Measurements from ENCODE around the gene DENND2D.

DNA sequence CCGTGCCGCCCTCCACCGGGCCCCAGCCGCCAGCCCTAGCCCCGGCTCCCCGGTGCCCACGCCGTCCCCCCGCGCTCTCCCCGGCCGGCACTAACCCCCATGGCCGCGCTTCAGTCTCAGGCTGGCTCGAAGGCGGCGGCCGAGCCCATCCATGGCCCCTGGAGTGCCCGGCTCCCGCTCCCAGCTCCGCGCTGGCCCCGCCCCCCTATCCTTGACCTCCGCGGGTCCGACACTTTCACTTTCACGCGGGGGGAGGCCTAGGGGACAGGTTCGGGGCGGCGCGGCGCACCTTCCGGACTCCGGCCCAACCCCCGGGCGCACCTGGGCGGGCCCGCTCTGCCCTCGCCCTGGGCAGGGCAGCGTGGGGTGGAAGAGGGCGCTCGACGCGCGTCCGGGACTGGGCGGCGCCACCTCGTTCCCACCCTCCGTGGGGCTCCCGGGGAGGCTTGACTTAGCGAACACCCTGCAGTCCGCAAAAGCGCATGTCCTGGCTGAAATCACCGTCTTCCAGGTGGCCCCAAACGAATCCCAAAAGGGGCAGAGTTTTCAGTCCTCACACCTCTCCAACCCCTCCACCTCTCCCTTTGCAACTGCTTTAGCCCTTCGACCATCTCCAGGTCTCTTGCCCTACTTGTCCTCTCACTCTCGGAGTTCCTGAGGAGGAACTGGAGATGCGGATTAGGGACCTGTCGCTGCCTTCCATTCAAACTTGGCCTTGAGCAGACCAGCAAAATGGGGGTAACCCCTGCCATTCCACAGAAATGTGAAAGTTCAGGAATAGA is 3.9 kb upstream of the DENND2D start:
- TF ChIP-seq, protein P1, sequence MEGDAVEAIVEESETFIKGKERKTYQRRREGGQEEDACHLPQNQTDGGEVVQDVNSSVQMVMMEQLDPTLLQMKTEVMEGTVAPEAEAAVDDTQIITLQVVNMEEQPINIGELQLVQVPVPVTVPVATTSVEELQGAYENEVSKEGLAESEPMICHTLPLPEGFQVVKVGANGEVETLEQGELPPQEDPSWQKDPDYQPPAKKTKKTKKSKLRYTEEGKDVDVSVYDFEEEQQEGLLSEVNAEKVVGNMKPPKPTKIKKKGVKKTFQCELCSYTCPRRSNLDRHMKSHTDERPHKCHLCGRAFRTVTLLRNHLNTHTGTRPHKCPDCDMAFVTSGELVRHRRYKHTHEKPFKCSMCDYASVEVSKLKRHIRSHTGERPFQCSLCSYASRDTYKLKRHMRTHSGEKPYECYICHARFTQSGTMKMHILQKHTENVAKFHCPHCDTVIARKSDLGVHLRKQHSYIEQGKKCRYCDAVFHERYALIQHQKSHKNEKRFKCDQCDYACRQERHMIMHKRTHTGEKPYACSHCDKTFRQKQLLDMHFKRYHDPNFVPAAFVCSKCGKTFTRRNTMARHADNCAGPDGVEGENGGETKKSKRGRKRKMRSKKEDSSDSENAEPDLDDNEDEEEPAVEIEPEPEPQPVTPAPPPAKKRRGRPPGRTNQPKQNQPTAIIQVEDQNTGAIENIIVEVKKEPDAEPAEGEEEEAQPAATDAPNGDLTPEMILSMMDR (conservative IDR thresholded peaks at IDR 0.05; ENCODE audit: low read depth in 2 of 2): no peak
- no peak for TF ChIP-seq STAT1 (IDR thresholded peaks at IDR 0.05; ENCODE audit: unreplicated experiment)
- TF ChIP-seq, protein P2, sequence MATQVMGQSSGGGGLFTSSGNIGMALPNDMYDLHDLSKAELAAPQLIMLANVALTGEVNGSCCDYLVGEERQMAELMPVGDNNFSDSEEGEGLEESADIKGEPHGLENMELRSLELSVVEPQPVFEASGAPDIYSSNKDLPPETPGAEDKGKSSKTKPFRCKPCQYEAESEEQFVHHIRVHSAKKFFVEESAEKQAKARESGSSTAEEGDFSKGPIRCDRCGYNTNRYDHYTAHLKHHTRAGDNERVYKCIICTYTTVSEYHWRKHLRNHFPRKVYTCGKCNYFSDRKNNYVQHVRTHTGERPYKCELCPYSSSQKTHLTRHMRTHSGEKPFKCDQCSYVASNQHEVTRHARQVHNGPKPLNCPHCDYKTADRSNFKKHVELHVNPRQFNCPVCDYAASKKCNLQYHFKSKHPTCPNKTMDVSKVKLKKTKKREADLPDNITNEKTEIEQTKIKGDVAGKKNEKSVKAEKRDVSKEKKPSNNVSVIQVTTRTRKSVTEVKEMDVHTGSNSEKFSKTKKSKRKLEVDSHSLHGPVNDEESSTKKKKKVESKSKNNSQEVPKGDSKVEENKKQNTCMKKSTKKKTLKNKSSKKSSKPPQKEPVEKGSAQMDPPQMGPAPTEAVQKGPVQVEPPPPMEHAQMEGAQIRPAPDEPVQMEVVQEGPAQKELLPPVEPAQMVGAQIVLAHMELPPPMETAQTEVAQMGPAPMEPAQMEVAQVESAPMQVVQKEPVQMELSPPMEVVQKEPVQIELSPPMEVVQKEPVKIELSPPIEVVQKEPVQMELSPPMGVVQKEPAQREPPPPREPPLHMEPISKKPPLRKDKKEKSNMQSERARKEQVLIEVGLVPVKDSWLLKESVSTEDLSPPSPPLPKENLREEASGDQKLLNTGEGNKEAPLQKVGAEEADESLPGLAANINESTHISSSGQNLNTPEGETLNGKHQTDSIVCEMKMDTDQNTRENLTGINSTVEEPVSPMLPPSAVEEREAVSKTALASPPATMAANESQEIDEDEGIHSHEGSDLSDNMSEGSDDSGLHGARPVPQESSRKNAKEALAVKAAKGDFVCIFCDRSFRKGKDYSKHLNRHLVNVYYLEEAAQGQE (IDR thresholded peaks at IDR 0.05; ENCODE audit: unreplicated experiment): no peak
- TF ChIP-seq EZH2 (IDR thresholded peaks at IDR 0.05; ENCODE audit: low read depth, unreplicated experiment): peak; percentile 20
- TF ChIP-seq EZH2phosphoT487 (IDR thresholded peaks at IDR 0.05; ENCODE audit: unreplicated experiment): no peak
- no peak for TF ChIP-seq ZNF114 (CRISPR knock-in tag; IDR thresholded peaks at IDR 0.05)
- TF ChIP-seq, protein P3, sequence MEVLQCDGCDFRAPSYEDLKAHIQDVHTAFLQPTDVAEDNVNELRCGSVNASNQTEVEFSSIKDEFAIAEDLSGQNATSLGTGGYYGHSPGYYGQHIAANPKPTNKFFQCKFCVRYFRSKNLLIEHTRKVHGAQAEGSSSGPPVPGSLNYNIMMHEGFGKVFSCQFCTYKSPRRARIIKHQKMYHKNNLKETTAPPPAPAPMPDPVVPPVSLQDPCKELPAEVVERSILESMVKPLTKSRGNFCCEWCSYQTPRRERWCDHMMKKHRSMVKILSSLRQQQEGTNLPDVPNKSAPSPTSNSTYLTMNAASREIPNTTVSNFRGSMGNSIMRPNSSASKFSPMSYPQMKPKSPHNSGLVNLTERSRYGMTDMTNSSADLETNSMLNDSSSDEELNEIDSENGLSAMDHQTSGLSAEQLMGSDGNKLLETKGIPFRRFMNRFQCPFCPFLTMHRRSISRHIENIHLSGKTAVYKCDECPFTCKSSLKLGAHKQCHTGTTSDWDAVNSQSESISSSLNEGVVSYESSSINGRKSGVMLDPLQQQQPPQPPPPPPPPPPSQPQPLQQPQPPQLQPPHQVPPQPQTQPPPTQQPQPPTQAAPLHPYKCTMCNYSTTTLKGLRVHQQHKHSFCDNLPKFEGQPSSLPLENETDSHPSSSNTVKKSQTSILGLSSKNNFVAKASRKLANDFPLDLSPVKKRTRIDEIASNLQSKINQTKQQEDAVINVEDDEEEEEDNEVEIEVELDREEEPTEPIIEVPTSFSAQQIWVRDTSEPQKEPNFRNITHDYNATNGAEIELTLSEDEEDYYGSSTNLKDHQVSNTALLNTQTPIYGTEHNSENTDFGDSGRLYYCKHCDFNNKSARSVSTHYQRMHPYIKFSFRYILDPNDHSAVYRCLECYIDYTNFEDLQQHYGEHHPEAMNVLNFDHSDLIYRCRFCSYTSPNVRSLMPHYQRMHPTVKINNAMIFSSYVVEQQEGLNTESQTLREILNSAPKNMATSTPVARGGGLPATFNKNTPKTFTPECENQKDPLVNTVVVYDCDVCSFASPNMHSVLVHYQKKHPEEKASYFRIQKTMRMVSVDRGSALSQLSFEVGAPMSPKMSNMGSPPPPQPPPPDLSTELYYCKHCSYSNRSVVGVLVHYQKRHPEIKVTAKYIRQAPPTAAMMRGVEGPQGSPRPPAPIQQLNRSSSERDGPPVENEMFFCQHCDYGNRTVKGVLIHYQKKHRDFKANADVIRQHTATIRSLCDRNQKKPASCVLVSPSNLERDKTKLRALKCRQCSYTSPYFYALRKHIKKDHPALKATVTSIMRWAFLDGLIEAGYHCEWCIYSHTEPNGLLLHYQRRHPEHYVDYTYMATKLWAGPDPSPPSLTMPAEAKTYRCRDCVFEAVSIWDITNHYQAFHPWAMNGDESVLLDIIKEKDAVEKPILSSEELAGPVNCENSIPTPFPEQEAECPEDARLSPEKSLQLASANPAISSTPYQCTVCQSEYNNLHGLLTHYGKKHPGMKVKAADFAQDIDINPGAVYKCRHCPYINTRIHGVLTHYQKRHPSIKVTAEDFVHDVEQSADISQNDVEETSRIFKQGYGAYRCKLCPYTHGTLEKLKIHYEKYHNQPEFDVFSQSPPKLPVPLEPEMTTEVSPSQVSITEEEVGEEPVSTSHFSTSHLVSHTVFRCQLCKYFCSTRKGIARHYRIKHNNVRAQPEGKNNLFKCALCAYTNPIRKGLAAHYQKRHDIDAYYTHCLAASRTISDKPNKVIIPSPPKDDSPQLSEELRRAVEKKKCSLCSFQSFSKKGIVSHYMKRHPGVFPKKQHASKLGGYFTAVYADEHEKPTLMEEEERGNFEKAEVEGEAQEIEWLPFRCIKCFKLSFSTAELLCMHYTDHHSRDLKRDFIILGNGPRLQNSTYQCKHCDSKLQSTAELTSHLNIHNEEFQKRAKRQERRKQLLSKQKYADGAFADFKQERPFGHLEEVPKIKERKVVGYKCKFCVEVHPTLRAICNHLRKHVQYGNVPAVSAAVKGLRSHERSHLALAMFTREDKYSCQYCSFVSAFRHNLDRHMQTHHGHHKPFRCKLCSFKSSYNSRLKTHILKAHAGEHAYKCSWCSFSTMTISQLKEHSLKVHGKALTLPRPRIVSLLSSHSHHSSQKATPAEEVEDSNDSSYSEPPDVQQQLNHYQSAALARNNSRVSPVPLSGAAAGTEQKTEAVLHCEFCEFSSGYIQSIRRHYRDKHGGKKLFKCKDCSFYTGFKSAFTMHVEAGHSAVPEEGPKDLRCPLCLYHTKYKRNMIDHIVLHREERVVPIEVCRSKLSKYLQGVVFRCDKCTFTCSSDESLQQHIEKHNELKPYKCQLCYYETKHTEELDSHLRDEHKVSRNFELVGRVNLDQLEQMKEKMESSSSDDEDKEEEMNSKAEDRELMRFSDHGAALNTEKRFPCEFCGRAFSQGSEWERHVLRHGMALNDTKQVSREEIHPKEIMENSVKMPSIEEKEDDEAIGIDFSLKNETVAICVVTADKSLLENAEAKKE (CRISPR knock-in tag; IDR thresholded peaks at IDR 0.05): no peak
- TF ChIP-seq POLR2AphosphoS5 (IDR thresholded peaks at IDR 0.05; ENCODE audit: low read depth): no peak
- no peak for TF ChIP-seq CREB1 (CRISPR knock-in tag; IDR thresholded peaks at IDR 0.05; ENCODE audit: low read depth)
- TF ChIP-seq ZNF331 (CRISPR knock-in tag; IDR thresholded peaks at IDR 0.05; ENCODE audit: low read depth): no peak
